BJ (cell line): ENCODE measurements around the gene COL24A1. TPM values are rescaled to one million over a fixed set of nuclear protein-coding genes. Genes with fewer than 3 reads are reported as not detected.
"Not testable (repeated sequence)": the region's sequence is repeated elsewhere in the genome, so short reads cannot be mapped to it uniquely, and the experiment has no call there.

Experiments used
- CTCF ChIA-PET: fragments of 350-600 bp; formaldehyde crosslinking; extraction: SDS; loops from one replicate; lab custom pipeline; 2021; ENCODE audit warnings: antibody characterized with exemption, inconsistent platforms; lab: Yijun Ruan, JAX
- POLR2A ChIA-PET: fragments of 300-600 bp; sonication (Branson Sonifier 250); formaldehyde crosslinking; extraction: SDS; loops from one replicate; lab custom pipeline; 2021; ENCODE audit warnings: antibody characterized with exemption; lab: Charles Lee
- DNase-seq: peaks from one replicate; pipeline ENCODE4 v3.0.0-alpha.2; 2011; ENCODE audit warnings: low read depth
- H3K27me3 ChIP-seq: 2 replicates; pipeline ENCODE4 v1.6.0; 2011; ENCODE audit warnings: low read length; ENCODE audit not compliant: control insufficient read depth, insufficient read depth
- H3K36me3 ChIP-seq: 2 replicates; pipeline ENCODE4 v1.5.1; 2011; ENCODE audit warnings: low read length; ENCODE audit not compliant: control insufficient read depth, insufficient read depth
- H3K4me3 ChIP-seq: 2 replicates; pipeline ENCODE4 v1.5.1; 2011; ENCODE audit warnings: low read depth, mild to moderate bottlenecking, control low read depth, low read length
- CTCF ChIP-seq: IDR thresholded peaks from 2 replicates; pipeline ENCODE4 v1.5.1; 2011; ENCODE audit warnings: low read depth, mild to moderate bottlenecking, control low read depth, inconsistent platforms, low read length, moderate library complexity; ENCODE audit not compliant: insufficient read depth
- polyA plus RNA-seq: library from polyadenylated mRNA; depleted of rRNA; stranded (reverse); fragments of >200 nt; gene quantifications from 2 replicates; pipeline ENCODE4 v1.2.3, GENCODE V29; 2011

Gene COL24A1
- polyA plus RNA-seq, 1 experiment: 0.28 TPM

- no peak for TF ChIP-seq CTCF
- ChIA-PET CTCF (interaction anchor here (1.0 kb wide), 1 partner anchor 141 kb away, joined by 3 read pairs; no protein-coding TSS in a partner anchor), POLR2A (no interaction called here)
- no peak overlapping the region for H3K4me3 ChIP-seq
- no peak for DNase-seq
- no peaks in the 10 kb centered on the region for H3K27me3 ChIP-seq
- no peaks in the 10 kb centered on the region for H3K36me3 ChIP-seq
Observed at GRCh38 chr1:85743814-85744213, 412.8 kb downstream of the COL24A1 start.

GRCh38 chr1:85734931-85735330 lies 421.6 kb downstream of the COL24A1 start:
- ChIA-PET POLR2A (no interaction called here), CTCF (no interaction called here)
- no peaks in the 10 kb centered on the region for H3K27me3 ChIP-seq
- DNase-seq: no peak
- no peak overlapping the region for H3K4me3 ChIP-seq
- H3K36me3 ChIP-seq: no peaks in the 10 kb centered on the region
- no peak for TF ChIP-seq CTCF

GRCh38 chr1:85718678-85719340 lies 437.8 kb downstream of the COL24A1 start:
- no peaks in the 10 kb centered on the region for H3K36me3 ChIP-seq
- DNase-seq: no peak
- TF ChIP-seq CTCF: no peak
- POLR2A ChIA-PET: no interaction called here
- no peaks in the 10 kb centered on the region for H3K27me3 ChIP-seq
- CTCF ChIA-PET: interaction anchor here (1.7 kb wide), 1 partner anchor 10 kb away, joined by 3 read pairs; the partner anchor contains the start of gene ZNHIT6
- H3K4me3 ChIP-seq: no peak overlapping the region

GRCh38 chr1:85714418-85715114 lies 442.0 kb downstream of the COL24A1 start:
- DNase-seq, H3K27me3 ChIP-seq, H3K4me3 ChIP-seq, POLR2A ChIA-PET, H3K36me3 ChIP-seq, CTCF ChIA-PET: not testable (repeated sequence)

GRCh38 chr1:85708829-85709227 lies 447.7 kb downstream of the COL24A1 start:
- TF ChIP-seq CTCF: no peak
- H3K36me3 ChIP-seq: no peaks in the 10 kb centered on the region
- no peak for DNase-seq
- CTCF ChIA-PET: interaction anchor here (1.0 to 2.4 kb wide), 9 partner anchors 8 to 400 kb away, joined by 3 to 9 read pairs (median 4); no protein-coding TSS in a partner anchor
- POLR2A ChIA-PET: interaction anchor here (0.6 to 1.0 kb wide), 2 partner anchors 102 to 1229 kb away, joined by 3 read pairs; no protein-coding TSS in a partner anchor
- no peaks in the 10 kb centered on the region for H3K27me3 ChIP-seq
- H3K4me3 ChIP-seq: peak overlapping the region; percentile 80
